ENCODE data around the gene PTPRN2. TPM values are rescaled to one million over a fixed set of nuclear protein-coding genes. Genes with fewer than 3 reads are reported as not detected.
A peak's percentile ranks its signal among the peaks of the same experiment; 100 is the strongest.
"Not testable (repeated sequence)": the region's sequence is repeated elsewhere in the genome, so short reads cannot be mapped to it uniquely, and the experiment has no call there.

Gene PTPRN2
- total RNA-seq, 1 donor from 2014 or later, result 3.1 TPM

GRCh38 chr7:158532093-158532627 is 55.5 kb downstream of the PTPRN2 start:
- DNase-seq, result no peak

GRCh38 chr7:158531661-158532060 is 56.0 kb downstream of the PTPRN2 start:
- no peak for DNase-seq

GRCh38 chr7:158530800-158531609 is 56.6 kb downstream of the PTPRN2 start:
- DNase-seq, result no peak

DNA sequence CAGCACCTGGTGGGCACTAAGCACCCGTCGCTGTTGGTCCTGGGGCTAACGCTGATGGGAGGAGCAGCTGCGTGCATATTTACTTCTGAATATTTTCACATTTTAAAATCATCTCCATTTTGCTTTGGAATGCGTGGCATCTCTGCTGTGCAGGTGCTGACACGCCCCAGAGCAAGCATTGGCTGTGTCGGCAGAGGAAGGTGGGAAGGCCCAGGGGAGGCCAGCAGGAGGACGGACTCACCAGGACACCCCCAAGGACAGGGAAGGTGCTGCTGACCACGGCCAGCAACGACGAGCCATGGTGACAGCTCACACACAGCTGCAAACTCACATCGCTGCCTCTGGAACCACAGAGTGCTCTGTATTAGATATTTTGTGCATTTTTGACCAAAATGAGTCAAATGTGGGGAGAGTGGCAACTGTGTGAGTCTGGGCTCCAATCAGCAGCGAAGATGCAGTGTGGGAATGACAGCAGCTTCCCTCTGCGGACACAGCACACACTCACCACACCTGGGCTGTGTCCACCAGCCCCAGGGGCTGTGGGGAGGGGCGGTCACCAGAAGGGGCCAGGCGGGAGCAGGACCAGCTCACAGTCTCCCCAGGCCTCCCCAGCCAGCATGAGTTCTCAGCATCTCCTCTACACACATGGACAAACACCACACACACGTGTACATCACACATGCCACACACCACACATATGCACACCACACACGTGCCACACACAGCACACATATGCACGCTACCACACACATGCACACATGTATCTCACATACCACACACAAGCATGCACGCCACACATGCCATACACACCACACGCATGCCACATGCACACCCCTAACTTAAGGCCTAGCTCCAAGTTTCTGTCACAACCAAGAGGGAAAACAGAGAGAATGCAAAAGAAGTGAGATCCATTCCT is 58.2 kb downstream of the PTPRN2 start:
- DNase-seq, result peak; percentile 6

GRCh38 chr7:158527915-158528502 is 59.6 kb downstream of the PTPRN2 start:
- peak; percentile 39 for DNase-seq

- no peak for DNase-seq
Observed at GRCh38 chr7:158527495-158527894, 60.1 kb downstream of the PTPRN2 start.

DNA sequence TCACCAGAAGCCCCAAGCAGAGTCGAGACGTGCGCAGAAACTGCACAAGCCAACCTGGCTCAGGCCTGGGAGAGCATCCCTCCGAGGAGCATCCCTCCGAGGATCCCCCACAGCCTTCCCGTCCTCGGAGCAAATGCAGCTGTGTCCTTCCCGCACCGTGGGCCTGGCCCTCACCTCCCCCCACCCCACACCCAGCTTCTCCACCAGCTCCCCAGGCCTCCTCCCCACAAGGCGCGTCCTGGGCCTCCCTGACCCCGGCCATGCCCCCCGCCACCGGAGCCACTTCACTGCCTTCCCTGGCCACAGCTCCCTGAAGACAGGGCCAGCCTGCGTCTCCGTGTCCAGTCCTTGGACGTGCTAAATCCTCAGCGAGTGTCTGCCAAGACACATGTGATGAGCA is 60.6 kb downstream of the PTPRN2 start:
- no peak for DNase-seq

DNA sequence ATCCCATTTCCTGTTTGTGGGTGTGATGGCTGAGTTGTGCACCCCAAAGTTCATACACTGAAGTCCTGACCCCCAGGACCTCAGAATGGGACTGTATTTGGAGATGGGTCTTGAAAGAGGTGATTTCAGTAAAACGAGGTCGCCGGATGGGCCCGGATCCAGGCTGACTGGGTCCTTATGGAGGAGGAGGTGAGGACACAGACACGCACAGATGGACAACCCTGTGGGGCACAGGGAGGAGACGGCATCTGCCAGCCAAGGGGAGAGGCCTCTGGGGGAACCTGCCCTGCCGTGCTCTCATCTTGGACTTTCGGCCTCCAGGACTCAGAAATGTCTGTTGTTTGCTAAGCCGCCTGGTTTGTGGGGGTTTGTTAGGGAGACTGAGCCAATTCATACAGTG is 61.1 kb downstream of the PTPRN2 start:
- DNase-seq, result no peak

DNA sequence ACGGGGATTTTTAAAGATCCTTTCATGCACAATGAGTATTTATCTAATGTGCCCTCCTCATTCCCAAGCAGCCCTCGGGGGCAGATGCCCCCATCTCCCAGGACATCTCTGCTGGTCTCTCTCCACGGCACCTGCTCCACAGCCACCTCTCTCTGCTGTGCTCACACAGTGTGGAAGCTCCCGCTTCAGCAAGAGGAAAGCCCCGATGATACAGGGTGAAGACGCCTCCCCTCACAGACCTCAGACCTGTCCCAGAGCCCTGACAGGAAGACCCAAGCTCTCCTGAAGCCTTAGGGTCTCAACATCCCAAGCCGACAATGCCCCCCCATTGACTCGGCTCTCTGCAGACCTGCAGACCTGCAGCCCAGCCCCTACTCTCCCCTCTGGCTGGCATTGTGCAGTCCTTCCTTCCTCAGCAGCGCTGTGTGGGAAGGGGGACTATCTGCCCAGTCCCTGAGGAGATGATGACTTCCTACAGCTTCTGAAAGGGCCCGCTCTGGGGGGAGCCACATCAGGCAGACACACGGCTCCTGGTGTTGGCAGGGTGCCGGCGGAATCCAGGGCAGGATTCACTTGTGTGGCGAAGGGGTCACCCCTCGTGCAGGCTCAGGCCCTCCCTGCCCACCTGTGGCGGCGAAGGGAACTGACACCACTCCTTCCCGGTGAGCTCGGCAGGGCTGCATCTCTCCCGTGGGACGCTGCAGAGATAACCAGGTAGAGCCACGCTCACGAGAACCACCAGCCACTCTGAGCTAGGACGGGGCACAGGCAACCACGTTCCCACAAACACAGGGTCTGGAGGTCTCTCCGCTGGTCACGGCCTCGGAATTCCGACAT is 61.8 kb downstream of the PTPRN2 start:
- no peak for DNase-seq

DNA sequence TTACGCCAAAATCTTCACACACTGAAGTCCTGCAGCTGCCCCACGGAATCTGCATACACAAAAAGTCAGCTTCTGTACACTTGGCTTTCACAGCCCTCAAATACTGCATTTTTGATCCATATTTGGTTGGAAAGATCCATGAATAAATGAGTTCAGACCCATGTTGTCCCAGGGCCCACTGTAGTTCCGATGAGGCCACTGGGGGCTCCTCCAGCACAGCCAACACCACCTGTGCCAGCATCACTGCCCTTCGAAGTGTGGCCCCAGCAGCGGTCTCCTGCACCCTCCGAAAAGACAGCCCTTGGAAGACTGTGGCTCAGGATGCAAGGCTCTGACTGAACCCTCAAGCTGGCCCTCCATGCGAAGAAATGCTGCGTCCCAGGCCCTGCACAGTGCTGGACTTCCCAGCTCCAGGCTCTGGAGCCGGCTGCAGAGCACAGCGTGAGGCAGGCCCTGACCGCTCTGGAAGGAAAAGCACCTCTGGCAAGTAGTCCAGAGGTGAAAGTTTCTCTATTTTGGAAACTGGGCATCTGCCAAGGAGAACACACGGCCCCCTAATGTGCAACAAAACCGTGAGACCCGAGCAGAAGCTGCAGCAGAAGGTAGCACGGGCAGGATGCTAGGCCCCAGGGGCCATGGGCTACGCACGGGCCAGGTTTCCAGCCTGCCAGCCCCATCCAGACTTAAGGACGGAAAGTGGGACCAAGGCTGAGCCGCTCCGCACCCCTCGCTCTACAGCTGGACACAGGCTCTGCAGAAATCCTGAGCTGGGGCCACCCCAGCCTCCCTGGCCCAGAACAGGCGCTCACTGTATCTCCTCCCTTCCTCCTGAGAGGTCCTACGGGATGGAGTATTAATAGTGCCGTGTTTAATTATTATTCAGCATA is 62.6 kb downstream of the PTPRN2 start:
- no peak for DNase-seq

DNA sequence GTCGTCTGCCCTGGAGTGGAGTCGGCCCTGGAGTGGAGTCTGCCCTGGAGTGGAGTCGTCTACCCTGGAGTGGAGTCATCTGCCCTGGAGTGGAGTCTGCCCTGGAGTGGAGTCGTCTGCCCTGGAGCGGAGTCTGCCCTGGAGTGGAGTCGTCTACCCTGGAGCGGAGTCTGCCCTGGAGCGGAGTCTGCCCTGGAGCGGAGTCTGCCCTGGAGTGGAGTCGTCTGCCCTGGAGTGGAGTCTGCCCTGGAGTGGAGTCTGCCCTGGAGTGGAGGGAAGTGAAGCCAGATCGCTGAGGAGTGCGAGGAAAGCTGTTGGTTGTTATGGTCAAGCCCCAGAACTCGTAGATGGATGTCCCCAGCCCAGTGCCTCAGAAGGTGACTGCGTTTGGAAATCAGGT is 63.3 kb downstream of the PTPRN2 start:
- not testable (repeated sequence) for DNase-seq

- not testable (repeated sequence) for DNase-seq
Observed at GRCh38 chr7:158523877-158524276, 63.7 kb downstream of the PTPRN2 start.

DNA sequence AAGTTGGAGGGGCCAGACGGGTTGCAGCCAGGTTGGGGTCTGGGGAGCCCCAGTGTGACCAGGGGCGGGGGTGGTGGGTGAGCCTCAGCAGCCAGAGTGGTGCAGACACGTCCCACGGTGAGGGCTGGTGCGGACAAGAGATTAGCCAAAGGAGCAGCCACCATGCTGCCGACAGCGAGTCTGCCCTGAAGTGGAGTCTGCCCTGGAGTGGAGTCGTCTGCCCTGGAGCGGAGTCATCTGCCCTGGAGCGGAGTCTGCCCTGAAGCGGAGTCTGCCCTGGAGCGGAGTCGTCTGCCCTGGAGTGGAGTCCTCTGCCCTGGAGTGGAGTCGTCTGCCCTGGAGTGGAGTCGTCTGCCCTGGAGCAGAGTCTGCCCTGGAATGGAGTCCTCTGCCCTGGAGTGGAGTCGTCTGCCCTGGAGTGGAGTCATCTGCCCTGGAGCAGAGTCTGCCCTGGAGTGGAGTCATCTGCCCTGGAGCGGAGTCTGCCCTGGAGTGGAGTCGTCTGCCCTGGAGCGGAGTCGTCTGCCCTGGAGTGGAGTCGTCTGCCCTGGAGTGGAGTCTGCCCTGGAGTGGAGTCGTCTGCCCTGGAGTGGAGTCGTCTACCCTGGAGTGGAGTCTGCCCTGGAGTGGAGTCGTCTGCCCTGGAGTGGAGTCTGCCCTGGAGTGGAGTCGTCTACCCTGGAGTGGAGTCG is 64.3 kb downstream of the PTPRN2 start:
- DNase-seq, result not testable (repeated sequence)

DNA sequence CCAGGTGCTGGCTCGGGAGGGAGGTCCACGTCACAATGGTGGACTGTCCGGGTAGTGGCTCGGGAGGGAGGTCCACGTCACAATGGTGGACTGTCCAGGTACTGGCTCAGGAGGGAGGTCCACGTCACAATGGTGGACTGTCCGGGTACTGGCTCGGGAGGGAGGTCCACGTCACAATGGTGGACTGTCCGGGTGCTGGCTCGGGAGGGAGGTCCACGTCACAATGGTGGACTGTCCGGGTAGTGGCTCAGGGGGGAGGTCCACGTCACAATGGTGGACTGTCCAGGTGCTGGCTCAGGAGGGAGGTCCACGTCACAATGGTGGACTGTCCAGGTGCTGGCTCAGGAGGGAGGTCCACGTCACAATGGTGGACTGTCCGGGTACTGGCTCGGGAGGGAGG is 65.8 kb downstream of the PTPRN2 start:
- not testable (repeated sequence) for DNase-seq

- DNase-seq, result no peak
Observed at GRCh38 chr7:158520825-158521224, 66.8 kb downstream of the PTPRN2 start.

DNA sequence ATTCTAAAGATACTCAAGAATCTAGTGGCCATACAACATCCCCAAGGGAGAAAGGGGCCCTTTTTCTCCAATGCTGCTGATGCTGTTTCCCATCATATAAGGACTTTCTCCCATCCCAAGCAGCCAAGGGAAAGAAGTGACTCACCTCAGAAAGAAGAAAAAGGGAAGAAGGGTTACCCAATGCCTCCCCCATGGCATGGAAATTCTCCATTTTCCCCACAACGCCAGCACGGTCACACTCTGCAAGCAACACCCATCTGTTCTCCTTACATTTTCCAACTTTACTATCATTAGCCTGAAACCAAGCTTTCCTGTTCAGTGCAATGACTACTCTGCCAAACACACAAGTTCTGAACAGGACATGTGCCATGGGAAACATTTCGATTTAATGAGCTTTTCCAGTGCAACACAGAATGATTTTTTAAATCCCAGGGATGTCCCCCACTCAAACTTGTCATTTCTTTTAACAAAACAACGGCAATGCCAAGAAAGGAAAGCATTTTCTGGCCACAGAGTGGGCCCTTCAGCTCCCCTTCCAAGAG is 67.9 kb downstream of the PTPRN2 start:
- no peak for DNase-seq

GRCh38 chr7:158518980-158519632 is 68.5 kb downstream of the PTPRN2 start:
- DNase-seq, result no peak

- DNase-seq, result no peak
Observed at GRCh38 chr7:158517571-158517970, 70.1 kb downstream of the PTPRN2 start.

DNA sequence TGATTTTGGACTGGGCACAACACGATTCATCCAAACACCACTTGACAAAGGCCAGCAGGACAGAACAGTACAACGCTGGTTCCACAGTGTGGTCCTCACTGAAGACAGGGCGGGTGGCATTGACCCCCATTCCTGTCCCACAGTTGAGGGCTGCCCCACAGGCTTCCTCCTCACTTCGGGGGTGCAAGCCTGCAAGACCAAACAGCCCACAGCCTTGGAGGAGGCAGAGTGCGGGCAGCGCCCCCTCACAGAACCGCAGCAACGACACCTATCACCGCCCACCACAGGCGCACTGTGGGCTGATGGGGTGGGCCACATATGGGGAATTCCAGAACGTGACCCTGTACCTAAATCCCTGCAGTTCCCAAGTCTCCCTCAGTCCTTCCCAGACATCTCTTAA is 70.6 kb downstream of the PTPRN2 start:
- DNase-seq, result no peak
